Astrocyte (in vitro differentiated cells and primary cell): Measurements from ENCODE around the gene NSD2.

Source experiments
- EZH2 ChIP-seq: IDR thresholded peaks from 2 replicates; pipeline ENCODE4 v1.6.1; 2012; ENCODE audit warnings: mild to moderate bottlenecking, low read length, inconsistent platforms; ENCODE audit not compliant: insufficient read depth
- TF ChIP-seq, protein P1 (sequence below): IDR thresholded peaks from 2 replicates; pipeline ENCODE4 v1.5.1; 2011; ENCODE audit warnings: low read depth, mild to moderate bottlenecking, inconsistent platforms, low read length, moderate library complexity; ENCODE audit not compliant: insufficient read depth

DNA sequence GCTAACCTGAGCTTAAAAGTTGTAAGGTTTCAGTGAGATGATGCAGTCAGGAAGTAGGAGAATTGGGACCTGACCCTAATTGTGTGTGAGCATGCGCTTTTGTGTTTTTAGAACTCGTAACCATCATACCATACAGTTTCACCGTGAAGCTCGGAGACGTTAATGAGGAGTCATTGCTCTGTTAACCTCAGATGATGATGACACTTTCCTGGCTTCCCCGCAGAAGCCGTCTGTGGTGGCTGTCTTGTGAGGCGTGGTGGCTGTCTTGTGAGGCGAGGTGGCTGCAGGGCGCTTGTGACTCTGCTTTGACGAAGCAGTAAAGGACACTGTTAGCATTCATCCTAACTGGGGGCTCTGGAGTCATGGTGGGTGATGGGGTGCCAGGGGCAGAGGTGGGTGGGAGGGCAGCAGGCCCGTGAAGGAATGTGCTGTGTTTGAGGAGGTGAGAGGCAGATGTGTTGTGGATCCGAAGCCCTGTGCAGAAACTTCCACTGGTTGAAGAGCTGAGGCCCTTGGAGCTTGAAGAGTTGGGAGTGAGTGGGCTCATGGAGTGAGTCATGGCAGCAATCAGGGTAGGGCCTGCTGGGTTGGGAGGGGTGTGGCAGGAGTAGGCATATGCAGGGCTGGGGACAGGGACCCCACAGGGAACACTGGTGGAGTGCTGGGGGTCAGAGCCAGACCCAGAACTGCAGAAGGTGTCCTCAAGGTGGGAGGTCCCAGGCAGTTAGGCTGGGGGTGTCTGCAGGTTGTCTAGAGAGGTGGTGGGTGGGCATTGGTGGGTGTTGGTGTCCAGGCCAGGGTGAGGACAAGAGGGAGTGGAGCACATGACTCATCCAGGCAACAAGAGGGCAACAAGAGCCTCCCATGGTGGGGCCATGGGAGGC is 57.4 kb downstream of the NSD2 start:
- TF ChIP-seq, protein P1, sequence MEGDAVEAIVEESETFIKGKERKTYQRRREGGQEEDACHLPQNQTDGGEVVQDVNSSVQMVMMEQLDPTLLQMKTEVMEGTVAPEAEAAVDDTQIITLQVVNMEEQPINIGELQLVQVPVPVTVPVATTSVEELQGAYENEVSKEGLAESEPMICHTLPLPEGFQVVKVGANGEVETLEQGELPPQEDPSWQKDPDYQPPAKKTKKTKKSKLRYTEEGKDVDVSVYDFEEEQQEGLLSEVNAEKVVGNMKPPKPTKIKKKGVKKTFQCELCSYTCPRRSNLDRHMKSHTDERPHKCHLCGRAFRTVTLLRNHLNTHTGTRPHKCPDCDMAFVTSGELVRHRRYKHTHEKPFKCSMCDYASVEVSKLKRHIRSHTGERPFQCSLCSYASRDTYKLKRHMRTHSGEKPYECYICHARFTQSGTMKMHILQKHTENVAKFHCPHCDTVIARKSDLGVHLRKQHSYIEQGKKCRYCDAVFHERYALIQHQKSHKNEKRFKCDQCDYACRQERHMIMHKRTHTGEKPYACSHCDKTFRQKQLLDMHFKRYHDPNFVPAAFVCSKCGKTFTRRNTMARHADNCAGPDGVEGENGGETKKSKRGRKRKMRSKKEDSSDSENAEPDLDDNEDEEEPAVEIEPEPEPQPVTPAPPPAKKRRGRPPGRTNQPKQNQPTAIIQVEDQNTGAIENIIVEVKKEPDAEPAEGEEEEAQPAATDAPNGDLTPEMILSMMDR = no peak
- TF ChIP-seq EZH2 = no peak
